ENCODE measurements around the gene ANKRD7. TPM values are rescaled to one million over a fixed set of nuclear protein-coding genes. Genes with fewer than 3 reads are reported as not detected.

ANKRD7 gene
- total RNA-seq, 1 experiment from 2014 or later = not detected

DNA sequence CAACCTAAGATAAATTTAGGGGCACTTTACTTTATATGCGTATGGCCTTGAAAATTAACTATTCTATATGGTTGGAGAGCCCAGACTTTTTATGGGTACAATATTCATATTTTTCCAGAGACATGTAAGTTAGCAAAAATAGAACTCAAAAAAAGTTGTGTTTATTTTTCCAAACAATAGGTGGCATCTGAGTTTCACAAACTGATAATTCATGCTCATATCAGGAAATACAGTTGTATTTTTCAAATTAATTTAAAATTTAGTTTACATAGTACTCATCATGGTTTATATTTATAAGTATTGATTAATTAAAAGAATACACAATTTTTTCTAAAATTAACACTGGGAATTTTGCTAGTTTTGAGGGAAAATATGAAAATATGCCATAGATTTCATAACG lies 34.6 kb downstream of the ANKRD7 start:
- CTCF ChIA-PET = no interaction called here
- no peak for ATAC-seq
- no peaks in the 10 kb centered on the region for H3K79me2 ChIP-seq (ENCODE audit: low read length)
- TF ChIP-seq, protein P1, sequence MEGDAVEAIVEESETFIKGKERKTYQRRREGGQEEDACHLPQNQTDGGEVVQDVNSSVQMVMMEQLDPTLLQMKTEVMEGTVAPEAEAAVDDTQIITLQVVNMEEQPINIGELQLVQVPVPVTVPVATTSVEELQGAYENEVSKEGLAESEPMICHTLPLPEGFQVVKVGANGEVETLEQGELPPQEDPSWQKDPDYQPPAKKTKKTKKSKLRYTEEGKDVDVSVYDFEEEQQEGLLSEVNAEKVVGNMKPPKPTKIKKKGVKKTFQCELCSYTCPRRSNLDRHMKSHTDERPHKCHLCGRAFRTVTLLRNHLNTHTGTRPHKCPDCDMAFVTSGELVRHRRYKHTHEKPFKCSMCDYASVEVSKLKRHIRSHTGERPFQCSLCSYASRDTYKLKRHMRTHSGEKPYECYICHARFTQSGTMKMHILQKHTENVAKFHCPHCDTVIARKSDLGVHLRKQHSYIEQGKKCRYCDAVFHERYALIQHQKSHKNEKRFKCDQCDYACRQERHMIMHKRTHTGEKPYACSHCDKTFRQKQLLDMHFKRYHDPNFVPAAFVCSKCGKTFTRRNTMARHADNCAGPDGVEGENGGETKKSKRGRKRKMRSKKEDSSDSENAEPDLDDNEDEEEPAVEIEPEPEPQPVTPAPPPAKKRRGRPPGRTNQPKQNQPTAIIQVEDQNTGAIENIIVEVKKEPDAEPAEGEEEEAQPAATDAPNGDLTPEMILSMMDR (conservative IDR thresholded peaks at IDR 0.05; ENCODE audit: low read depth, low read length) = peak; percentile 20; the same call in 1 of the 2 replicates
- no peak for TF ChIP-seq EZH2phosphoT487 (IDR thresholded peaks at IDR 0.05; ENCODE audit: borderline replicate concordance, low read length)
- H3K9me3 ChIP-seq (ENCODE audit: low read length) = no peaks in the 10 kb centered on the region
- no peaks in the 10 kb centered on the region for H3K9me2 ChIP-seq (replicated peaks; ENCODE audit: low read length)
- H3K27ac ChIP-seq (ENCODE audit: low read length) = no peak overlapping the region
- H2AFZ ChIP-seq (ENCODE audit: low read length) = no peak overlapping the region
- H3K4me3 ChIP-seq (ENCODE audit: low read length) = no peak overlapping the region
- no peaks in the 10 kb centered on the region for H3K4me1 ChIP-seq (ENCODE audit: insufficient read depth, low read length)
- no peaks in the 10 kb centered on the region for H3K27me3 ChIP-seq (ENCODE audit: low read length)
- no peaks in the 10 kb centered on the region for H3F3A ChIP-seq (ENCODE audit: low read length, unreplicated experiment)
- BruUV-seq (replicated peaks) = no TSS peak
- peak; percentile 19 for DNase-seq
- no peaks in the 10 kb centered on the region for H4K20me1 ChIP-seq (ENCODE audit: low read length)
- intact Hi-C loops (cut with micrococcal nuclease) = loop anchor here (5.0 to 10.0 kb wide), 2 partner anchors 93 to 636 kb away; no protein-coding TSS in a partner anchor
- no peaks in the 10 kb centered on the region for H3K36me3 ChIP-seq (ENCODE audit: low read depth, low read length)
- no peak overlapping the region for H3K9ac ChIP-seq (ENCODE audit: low read length)
- no peak overlapping the region for H3K4me2 ChIP-seq (ENCODE audit: low read length)
- POLR2A ChIA-PET (ENCODE audit: unreplicated experiment) = no interaction called here

DNA sequence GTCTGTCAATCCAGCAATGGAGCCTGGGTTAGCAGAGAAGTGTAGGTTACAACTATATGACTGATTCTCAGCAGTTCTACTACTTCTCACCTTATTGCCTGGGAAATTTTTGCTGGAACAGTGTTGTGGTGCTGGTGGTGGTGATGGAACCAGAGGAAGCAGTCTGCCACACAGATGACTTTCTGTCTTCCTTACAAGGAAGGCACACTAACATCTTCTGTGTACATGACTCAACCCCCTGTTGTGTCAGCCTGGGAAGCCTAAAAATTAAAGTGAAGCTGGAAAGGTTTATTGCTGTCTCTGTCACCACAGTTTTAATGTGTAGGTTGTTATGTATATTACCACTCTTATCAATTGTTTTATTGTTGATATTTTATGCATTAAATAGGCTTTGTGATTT lies 40.3 kb downstream of the ANKRD7 start:
- ChIA-PET POLR2A (ENCODE audit: unreplicated experiment) (no interaction called here), CTCF (no interaction called here)
- H3K4me3 ChIP-seq (ENCODE audit: low read length) = no peak overlapping the region
- no peak overlapping the region for H3K9ac ChIP-seq (ENCODE audit: low read length)
- H3K4me2 ChIP-seq (ENCODE audit: low read length) = no peak overlapping the region
- BruUV-seq (replicated peaks) = no TSS peak
- TF ChIP-seq EZH2phosphoT487 (IDR thresholded peaks at IDR 0.05; ENCODE audit: borderline replicate concordance, low read length) = no peak
- no peak for TF ChIP-seq EZH2 (IDR thresholded peaks at IDR 0.05; ENCODE audit: low read length, unreplicated experiment)
- TF ChIP-seq, protein P1 (conservative IDR thresholded peaks at IDR 0.05; ENCODE audit: low read depth, low read length) = no peak
- DNase-seq = no peak
- no peaks in the 10 kb centered on the region for H3K4me1 ChIP-seq (ENCODE audit: insufficient read depth, low read length)
- H2AFZ ChIP-seq (ENCODE audit: low read length) = no peak overlapping the region
- ATAC-seq = no peak
- H3F3A ChIP-seq (ENCODE audit: low read length, unreplicated experiment) = no peaks in the 10 kb centered on the region
- no peaks in the 10 kb centered on the region for H3K9me2 ChIP-seq (replicated peaks; ENCODE audit: low read length)
- no peaks in the 10 kb centered on the region for H3K27me3 ChIP-seq (ENCODE audit: low read length)
- H3K9me3 ChIP-seq (ENCODE audit: low read length) = no peaks in the 10 kb centered on the region
- no peaks in the 10 kb centered on the region for H4K20me1 ChIP-seq (ENCODE audit: low read length)
- H3K79me2 ChIP-seq (ENCODE audit: low read length) = no peaks in the 10 kb centered on the region
- no peaks in the 10 kb centered on the region for H3K36me3 ChIP-seq (ENCODE audit: low read depth, low read length)
- H3K27ac ChIP-seq (ENCODE audit: low read length) = no peak overlapping the region
- intact Hi-C loops (cut with micrococcal nuclease) = loop anchor here (10.0 kb wide), 1 partner anchor 470 kb away; no protein-coding TSS in a partner anchor

DNA sequence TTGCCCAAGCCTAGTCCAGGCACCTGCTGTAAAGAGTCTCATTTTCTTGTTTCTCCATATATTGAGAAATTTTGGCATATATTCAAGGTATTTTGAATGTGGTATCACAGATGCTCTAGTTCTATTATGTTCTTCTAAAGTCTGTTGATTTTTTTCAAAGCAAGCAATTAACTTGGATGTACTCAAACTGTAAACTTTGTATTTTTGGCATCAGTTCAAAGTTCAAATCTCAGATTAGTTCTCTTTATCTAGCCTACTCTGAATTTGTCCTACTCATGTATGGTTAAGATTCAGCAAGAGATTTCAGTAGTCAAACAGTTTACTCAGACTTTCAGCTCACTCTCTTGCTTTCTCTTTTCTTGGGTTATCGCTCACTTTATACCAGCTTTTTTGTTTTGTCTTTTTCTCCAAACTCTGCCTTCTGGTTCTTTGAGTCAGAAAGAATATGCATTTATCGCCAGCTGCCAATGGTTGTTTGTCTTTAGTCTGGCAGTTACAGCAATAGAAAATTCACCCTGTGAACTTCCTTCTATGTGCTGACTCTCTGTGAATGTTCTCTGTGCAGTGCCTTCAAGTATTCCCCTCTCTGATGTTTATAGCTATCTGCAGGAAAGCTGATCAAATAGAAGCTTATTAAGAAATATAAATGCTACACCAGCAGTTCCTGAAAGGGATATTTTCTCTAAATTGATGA lies 56.0 kb downstream of the ANKRD7 start:
- intact Hi-C loops (cut with micrococcal nuclease) = no loop called here
- H3K9me3 ChIP-seq (ENCODE audit: low read length) = no peaks in the 10 kb centered on the region
- ATAC-seq (no peak), DNase-seq (no peak)
- H3K36me3 ChIP-seq (ENCODE audit: low read depth, low read length) = no peaks in the 10 kb centered on the region
- H3K4me1 ChIP-seq (ENCODE audit: insufficient read depth, low read length) = no peaks in the 10 kb centered on the region
- no peak overlapping the region for H3K27ac ChIP-seq (ENCODE audit: low read length)
- H3K9ac ChIP-seq (ENCODE audit: low read length) = no peak overlapping the region
- H3K4me3 ChIP-seq (ENCODE audit: low read length) = no peak overlapping the region
- no peaks in the 10 kb centered on the region for H3K9me2 ChIP-seq (replicated peaks; ENCODE audit: low read length)
- POLR2A ChIA-PET (ENCODE audit: unreplicated experiment) = no interaction called here
- TF ChIP-seq, protein P1 (conservative IDR thresholded peaks at IDR 0.05; ENCODE audit: low read depth, low read length) = no peak
- TF ChIP-seq EZH2 (IDR thresholded peaks at IDR 0.05; ENCODE audit: low read length, unreplicated experiment) (no peak), EZH2phosphoT487 (IDR thresholded peaks at IDR 0.05; ENCODE audit: borderline replicate concordance, low read length) (no peak)
- BruUV-seq (replicated peaks) = no TSS peak
- no peaks in the 10 kb centered on the region for H3K27me3 ChIP-seq (ENCODE audit: low read length)
- H3K79me2 ChIP-seq (ENCODE audit: low read length) = no peaks in the 10 kb centered on the region
- no peak overlapping the region for H3K4me2 ChIP-seq (ENCODE audit: low read length)
- no peak overlapping the region for H2AFZ ChIP-seq (ENCODE audit: low read length)
- H3F3A ChIP-seq (ENCODE audit: low read length, unreplicated experiment) = no peaks in the 10 kb centered on the region
- H4K20me1 ChIP-seq (ENCODE audit: low read length) = no peaks in the 10 kb centered on the region
- CTCF ChIA-PET = no interaction called here
